ENCODE measurements around the gene GNB5.
A peak's percentile ranks its signal among the peaks of the same experiment; 100 is the strongest.

GNB5 gene

DNA sequence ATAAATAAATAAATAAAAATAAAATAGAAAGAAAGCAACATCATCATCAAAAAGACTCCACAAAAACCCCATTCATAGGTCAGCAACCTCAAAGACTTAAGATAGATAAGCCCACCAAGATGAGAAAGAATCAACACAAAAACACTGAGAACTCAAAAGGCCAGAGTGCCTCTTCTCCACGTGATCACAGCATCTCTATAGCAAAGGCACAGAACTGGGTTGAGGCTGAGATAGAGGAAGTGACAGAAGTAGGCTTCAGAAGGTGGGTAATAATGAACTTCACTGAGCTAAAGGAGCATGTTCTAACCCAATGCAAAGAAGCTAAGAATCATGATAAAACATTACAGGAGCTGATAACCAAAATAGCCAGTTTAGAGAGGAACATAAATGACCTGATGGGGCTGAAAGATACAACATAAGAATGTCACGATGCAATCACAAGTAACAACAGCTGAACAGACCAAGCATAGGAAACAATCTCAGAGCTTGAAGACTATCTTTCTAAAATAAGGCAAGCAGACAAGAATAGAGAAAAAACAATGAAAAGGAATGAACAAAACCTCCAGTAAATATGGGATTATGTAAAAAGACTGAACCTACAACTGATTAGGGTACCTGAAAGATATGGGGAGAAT, 26.4 kb downstream of the GNB5 start:
- DNase-seq: no peak

DNA sequence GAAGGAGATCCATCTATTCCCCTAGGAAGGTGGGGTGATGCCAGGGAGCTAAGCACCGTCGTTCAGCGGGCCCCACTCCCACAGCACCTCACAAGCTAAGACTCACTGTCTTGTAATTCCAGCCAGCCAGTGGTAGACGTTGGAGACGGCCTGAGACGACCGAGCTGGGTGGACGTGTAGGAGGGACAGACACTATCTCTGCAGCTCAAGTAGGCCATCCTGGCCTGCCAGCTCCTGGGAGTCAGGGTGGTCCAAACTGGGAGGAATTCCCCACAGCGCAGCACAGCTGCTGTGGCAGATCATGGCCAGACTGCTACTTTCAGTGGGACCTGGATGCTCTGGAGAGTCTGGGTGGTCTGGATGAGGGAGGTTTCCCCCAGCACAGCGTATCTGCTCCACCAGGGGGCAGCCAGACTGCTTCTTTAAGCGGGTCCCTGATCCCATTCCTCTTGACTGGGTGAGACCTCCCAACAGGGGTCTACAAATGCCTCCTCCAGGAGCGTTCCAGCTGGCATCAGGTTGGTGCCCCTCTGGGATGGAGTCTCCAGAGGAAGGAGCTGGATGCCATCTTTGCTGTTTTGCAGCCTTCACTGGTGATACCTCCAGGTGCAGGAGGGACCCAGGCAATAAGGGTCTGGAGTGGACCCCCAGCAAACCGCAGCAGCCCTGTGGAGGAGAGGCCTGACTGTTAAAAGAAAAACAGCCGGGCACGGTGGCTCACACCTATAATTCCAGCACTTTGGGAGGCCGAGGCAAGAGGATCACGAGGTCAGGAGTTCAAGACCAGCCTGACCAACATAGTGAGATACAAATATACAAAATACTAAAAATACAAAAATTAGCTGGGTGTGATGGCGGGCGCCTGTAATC, 27.6 kb downstream of the GNB5 start:
- DNase-seq: peak; percentile 16

DNA sequence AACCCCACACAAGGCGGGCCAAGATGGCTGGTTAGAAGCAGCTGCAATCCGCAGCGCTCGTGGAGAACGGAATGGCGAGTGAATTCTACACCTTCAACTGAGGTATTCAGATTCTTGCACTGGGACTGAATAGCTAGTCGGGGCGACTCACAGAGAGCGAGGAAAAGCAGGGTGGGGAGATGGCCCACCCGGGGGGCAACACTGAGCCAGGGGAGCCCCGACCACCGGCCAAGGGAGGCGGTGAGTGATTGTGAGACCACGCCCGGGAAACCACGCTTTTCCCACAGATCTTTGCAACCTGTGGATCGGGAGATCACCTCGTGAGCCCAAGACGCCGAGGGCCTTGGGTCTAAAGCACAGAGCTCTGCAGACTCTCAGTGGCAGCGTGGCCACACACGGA, 28.3 kb downstream of the GNB5 start:
- DNase-seq: no peak

GRCh38 chr15:52162260-52162659, 28.9 kb downstream of the GNB5 start:
- DNase-seq: no peak

GRCh38 chr15:52161406-52161966, 29.7 kb downstream of the GNB5 start:
- no peak for DNase-seq

DNA sequence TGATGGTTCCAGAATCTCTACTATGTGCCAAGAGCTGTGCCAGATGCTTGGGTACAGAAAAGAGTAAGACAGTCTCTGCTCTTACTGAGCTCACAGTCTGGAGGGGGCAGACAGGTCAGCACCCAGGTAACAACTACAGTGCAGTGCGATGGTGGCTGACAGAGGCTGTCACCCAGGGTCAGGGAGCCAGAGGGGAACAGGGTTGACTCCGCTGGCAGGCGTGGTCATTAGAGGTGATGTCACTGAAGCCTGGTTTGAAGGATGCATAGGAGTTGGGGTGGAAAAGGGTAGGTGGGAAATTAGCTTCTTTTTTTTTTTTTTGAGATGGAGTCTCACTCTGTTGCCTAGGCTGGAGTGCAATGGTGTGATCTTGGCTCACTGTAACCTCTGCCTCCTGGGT, 31.5 kb downstream of the GNB5 start:
- no peak for DNase-seq

DNA sequence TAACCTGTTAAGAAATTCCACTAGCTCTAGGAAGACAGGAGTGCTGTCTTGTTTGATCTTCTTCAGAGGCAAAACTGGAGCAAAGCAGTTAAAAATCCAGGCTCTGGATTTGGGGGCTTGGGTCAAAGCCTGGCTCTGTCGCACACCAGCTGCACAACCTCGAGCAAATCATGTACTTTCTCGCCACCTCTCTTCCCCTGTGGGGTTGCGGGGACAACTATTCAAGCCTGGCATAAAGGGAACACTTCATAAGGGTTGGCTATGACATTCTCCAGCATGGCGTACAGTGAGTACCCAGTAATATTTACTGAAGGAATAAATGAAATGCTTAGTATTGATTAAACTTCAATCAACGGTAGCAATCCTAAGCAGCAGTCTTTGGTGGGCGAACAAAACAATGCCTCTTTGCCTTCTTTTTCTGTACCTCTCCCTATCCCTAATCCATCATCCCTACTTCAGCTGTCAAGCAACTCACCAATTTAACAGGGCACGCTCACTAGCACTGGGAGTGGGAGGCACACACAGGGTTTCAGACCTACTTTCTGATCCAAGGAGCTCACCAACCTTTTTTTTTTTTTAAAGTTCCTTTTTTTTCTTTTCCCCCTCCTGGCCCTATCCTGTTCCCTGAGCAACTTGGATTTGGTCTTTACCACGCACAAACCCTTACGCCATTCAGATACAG, 33.0 kb downstream of the GNB5 start:
- no peak for DNase-seq

DNA sequence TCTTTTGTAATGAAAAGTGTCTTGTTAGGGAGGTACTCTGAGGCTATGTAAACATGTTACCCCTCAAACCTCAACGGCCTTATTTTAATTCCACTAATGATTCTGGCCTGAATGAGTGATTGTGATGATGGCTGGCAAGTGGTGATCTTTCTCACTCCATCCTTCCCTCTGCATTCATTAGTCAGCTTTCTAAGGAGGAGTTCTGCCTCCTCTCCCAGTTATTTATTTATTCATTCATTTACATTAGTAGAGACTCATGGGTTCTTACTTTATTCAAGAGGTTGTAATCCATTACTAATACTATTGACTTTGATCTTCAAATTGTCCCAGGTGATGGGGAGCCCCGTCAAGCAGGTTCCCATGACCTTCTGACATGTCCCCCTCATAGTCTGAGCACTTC, 35.3 kb downstream of the GNB5 start:
- DNase-seq: no peak

GRCh38 chr15:52154896-52155865, 36.0 kb downstream of the GNB5 start:
- DNase-seq: no peak

GRCh38 chr15:52153900-52154895, 37.0 kb downstream of the GNB5 start:
- DNase-seq: no peak

DNA sequence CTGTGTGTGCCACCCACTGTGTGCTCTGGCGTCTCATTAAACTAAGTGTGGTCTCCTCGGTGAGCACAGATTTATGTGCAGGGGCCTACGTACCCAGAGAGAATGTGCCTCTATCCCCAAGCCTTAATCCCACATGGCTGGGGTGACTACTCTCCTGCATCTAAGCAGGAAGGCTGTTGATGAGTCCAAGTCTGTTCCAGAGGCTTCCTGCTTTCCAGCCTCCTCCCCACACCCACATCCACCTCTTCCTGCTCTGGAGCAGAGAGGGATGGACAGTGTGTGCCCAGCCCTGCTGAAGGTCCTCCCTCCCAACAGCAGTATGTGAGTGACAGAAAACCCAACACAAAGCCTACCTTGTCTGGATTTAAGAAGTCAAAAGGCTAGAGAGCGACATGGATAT, 39.8 kb downstream of the GNB5 start:
- no peak for DNase-seq

- DNase-seq: no peak
Measured at GRCh38 chr15:52150871-52151270, 40.3 kb downstream of the GNB5 start.

DNA sequence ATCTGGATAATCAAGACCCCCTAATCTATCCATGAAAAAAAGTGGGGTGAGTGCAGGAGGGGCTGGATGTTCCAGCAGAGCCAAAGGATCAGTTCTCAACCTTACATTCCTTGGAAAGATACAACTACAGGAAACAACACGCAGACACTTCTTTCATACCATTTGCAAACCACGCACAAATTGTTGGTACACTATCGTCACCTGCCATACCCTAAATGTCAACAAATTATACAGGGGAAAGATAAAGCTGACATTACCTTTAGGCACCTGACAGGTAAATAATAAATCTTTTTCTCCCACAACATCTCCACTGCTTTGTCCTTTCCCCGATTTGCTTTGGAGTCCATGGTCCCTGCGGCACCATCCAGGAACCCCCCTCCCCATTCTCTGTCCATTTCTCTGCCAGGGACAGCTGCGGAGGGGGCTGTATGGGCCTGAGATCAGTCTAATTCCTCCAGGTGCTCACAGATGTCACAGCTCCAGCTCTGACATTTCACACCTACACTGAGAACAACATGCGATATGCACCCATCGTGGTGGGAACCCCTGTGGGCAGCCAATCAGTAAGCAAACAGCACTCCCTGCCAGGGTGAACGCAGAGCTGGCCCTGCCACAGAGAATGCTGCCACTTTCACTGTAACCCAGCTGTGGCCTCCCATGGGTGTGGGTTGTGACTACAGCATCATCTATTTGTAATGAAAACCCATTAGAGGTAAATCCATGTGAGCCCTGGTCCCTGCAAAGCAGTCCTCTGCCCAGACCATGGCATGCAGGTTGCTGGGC, 41.0 kb downstream of the GNB5 start:
- no peak for DNase-seq

GRCh38 chr15:52148403-52148802, 42.8 kb downstream of the GNB5 start:
- no peak for DNase-seq

- no peak for DNase-seq
Measured at GRCh38 chr15:52146776-52147175, 44.4 kb downstream of the GNB5 start.

DNA sequence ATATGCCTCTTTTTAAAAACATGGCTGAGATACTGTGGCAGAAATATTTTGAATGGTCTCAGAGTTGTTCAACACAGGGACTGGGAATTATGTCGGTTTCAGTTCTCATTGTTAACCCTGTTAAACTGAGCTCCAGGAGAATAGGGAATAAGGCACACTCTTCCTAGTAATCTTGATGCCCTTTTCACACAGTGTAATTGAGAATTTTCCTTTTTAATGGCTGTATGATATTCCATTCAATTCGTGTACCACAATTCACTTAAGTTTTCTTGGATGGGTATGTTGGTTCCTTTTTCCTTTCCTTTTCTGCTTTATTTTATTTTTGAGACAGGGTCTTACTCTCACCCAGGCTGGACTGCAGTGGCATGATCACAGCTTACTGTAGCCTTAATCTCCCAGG, 44.9 kb downstream of the GNB5 start:
- DNase-seq: no peak

GRCh38 chr15:52144656-52145178, 46.5 kb downstream of the GNB5 start:
- no peak for DNase-seq

GRCh38 chr15:52143873-52144272, 47.3 kb downstream of the GNB5 start:
- DNase-seq: no peak

DNA sequence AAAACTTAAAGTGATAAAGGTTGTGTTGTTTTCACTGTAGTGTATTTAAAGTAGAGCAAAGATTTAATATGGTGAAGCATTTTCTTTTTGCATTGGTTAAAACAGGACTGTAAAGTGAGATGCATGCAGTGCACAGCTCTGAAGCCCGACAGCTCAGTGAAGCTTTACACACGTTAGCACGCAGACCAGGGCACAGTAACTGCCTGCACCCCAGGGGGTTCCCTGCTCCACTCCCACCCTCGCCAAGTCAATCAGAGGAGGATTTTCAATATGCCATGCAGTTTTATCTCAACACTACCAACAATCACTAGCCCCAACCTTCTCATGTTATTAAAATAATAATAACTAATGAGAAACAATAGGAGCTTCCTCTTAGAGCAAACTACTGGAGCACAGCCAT, 50.5 kb downstream of the GNB5 start:
- DNase-seq: no peak

Data from activated gamma-delta T cell treated with Interleukin-2 at 50 U/mL for 16 hours (primary cell).